ENCODE results near the gene APCDD1. TPM values are rescaled to one million over a fixed set of nuclear protein-coding genes. Genes with fewer than 3 reads are reported as not detected.

The APCDD1 gene
- total RNA-seq, 2 experiments from 2014 or later, result not detected

DNA sequence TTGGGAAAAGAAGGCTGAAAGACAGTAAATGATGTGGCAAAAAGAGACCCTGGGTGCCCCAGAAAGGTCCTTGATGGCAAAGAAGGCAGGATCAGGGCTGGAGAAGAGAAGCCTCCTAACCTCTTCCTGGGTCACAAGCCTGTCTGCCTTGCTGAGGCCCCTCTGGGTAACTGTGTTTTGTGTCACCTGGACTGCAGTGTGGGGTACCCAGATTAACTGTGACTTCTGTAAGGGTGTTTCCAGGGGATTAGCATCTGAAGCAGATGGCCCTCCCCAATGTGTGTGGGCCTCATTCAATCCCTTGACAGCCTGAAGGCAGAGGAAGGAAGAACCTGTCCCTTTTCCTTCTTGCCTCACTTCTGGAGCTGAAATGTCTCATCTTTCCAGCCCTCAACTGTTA is 35.6 kb upstream of the APCDD1 start:
- Mint-ChIP-seq H3K27ac (no peak overlapping the region), H3K27me3 (ENCODE audit: low read depth) (peaks cover 8% of the 10 kb centered on the region), H3K4me3 (no peak overlapping the region), H3K4me1 (ENCODE audit: low read depth) (no peaks in the 10 kb centered on the region), H3K9me3 (peaks cover 5% of the 10 kb centered on the region), H3K36me3 (ENCODE audit: low read depth) (no peaks in the 10 kb centered on the region)
- CTCF ChIA-PET, result interaction anchor here (0.6 to 0.9 kb wide), 3 partner anchors 16 to 630 kb away, joined by 3 to 4 read pairs (median 3); no protein-coding TSS in a partner anchor
- intact Hi-C loops (cut with micrococcal nuclease), result no loop called here
- no peak for DNase-seq

DNA sequence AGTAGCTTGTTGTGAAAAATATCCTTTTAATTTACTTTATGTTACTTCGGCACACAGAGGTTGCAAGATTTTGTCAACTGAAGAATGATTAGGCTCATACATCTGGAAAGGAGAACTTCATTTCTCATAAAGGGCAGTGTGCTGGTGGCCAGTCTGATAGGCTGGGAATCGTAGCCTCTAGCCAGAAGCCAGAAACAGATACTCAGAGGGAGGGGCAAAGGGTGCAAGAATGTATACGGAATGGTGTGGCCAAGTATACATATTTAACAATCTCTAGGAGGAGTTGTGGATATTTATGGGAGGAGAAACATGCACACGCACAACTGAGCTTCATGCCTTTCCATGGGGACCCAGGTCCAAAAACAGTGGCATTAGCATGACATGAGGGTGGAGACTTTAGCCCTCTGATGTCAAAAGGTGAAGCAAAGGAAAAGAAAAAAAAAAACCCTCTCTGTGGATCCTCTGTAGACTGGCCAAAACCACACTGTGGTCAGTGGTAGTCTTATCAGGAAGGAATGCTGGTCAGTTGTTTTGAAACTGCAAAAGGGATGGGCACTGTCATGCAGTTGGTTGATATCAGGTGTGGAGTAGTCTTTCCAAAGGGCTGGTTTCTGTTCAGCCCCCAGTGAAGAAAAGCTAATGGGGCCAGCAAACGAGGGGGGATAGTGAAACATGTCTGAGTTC is 34.9 kb upstream of the APCDD1 start:
- no peak overlapping the region for H3K27ac Mint-ChIP-seq
- H3K36me3 Mint-ChIP-seq (ENCODE audit: low read depth), result no peaks in the 10 kb centered on the region
- DNase-seq, result no peak
- CTCF ChIA-PET, result no interaction called here
- intact Hi-C loops (cut with micrococcal nuclease), result no loop called here
- H3K9me3 Mint-ChIP-seq, result peaks cover 5% of the 10 kb centered on the region
- H3K4me3 Mint-ChIP-seq, result no peak overlapping the region
- peaks cover 14% of the 10 kb centered on the region for H3K27me3 Mint-ChIP-seq (ENCODE audit: low read depth)
- no peaks in the 10 kb centered on the region for H3K4me1 Mint-ChIP-seq (ENCODE audit: low read depth)

DNA sequence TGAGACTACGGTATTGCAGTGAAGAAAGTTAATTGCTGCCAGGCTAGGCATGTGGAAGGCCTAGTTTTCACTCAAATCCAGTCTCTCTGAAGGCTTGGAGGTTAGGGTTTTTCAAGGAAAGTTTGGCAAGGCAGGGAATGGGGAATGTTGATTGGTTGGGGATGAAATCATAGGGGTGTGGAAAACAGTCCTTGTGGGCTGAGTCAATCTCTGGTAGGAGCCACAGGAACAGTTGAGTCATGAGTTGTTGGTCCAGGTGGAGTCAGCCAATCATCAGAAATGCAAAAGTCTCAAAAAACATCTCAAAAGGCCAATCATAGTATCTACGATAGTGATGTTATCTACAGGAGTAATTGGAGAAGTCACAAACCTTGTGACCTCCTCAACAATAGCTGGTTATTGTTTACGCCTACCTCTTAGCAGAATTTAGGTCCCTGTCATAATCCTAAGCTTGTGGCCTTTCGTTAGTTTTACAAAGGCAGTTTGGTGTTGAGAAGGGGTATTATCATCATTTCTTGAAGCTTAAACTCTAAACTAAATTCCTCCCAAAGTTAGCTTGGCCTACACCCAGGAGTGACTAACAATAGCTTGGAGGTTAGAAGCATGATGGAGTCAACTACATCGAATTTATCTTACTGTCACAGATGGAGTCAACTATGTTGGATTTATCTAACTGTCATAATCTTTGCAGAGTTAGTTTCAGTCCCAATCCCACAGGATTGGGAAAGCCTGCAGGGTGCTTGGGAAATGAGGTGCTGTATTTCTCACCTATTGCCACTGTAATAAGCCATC is 33.7 kb upstream of the APCDD1 start:
- Mint-ChIP-seq H3K9me3 (peaks cover 5% of the 10 kb centered on the region), H3K36me3 (ENCODE audit: low read depth) (no peaks in the 10 kb centered on the region), H3K27me3 (ENCODE audit: low read depth) (peaks cover 15% of the 10 kb centered on the region), H3K27ac (no peak overlapping the region), H3K4me1 (ENCODE audit: low read depth) (no peaks in the 10 kb centered on the region), H3K4me3 (no peak overlapping the region)
- CTCF ChIA-PET, result interaction anchor here (1.0 kb wide), 1 partner anchor 282 kb away, joined by 4 read pairs; no protein-coding TSS in a partner anchor
- no peak for DNase-seq
- intact Hi-C loops (cut with micrococcal nuclease), result no loop called here

DNA sequence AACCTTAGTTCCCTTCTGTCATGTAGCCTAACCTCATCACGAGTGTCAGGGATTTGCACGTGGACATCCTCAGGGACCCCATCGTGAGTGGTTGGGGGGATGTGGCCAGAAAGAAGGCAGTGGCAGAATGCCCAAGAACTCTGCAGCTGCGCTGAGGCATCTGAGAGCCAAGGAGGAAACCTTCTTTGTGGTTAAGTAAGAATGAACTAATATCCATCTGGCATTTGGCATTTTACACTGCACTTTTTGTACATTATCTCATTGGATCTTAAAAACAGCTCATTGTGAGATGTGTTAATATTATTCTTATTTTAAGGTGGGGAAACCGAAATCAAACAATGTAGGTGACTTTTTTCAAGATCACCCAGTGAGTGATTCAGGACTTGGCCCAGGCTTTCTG is 32.6 kb upstream of the APCDD1 start:
- intact Hi-C loops (cut with micrococcal nuclease), result no loop called here
- CTCF ChIA-PET, result no interaction called here

DNA sequence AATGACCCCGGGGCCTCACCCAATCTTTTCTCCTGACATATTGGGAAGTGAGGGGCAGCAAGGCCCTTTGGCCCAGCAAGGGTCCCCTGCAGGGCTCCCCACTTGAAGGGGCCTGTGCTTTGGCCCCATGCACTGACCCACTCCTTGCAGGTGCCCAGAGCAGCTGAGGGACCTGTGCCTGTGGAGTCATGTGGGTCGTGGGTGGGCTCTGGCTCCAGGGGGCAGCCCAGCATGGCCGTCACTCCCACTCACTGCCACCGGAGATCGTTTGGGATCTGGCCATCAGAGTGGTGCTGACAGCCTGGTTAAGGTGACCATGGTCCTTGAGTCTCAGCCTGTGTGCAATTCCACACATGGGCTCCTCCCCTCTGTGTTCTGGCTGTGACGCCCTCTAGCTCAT is 31.7 kb upstream of the APCDD1 start:
- no peaks in the 10 kb centered on the region for H3K36me3 Mint-ChIP-seq (ENCODE audit: low read depth)
- CTCF ChIA-PET, result no interaction called here

More for the DNA sequence above, 32.6 kb upstream of the APCDD1 start:
- H3K4me1 Mint-ChIP-seq (ENCODE audit: low read depth), result no peaks in the 10 kb centered on the region
- no peak for DNase-seq
- H3K9me3 Mint-ChIP-seq, result peaks cover 5% of the 10 kb centered on the region
- no peak overlapping the region for H3K27ac Mint-ChIP-seq
- peaks cover 15% of the 10 kb centered on the region for H3K27me3 Mint-ChIP-seq (ENCODE audit: low read depth)
- no peaks in the 10 kb centered on the region for H3K36me3 Mint-ChIP-seq (ENCODE audit: low read depth)
- no peak overlapping the region for H3K4me3 Mint-ChIP-seq

DNA sequence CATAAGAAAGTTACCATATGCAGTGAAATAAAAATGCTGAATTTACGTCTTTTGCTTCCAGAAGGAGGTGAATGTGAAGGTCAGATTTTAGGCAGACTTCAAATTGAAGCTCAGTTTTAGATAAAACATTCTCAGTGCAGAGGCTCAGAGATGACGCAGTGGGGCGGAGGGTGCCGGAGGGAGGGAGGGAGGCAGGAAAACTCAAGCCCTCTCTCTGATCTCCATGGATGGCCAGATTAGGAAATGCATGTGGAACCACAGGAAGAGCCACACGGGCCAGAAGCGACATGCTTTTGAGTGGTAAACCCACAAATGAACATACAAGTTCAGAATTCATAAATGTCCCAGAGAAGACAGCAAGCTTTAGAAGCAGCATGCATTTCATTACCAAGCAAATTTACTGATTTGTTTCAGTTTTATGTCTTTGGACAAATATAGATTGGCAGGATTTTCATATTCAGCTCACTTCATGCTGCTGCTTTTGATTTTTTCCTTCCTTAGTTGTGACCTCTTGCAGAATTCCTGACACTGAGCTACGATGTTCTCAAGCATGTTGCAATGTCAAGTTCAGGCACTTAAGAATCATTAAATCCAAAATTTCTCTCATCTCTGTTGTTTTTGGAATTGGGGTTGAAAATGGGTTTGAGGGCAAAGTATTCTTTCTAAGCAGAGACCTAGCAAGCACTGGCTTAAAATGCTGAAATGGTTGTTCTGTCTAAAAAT is 29.7 kb upstream of the APCDD1 start:
- CTCF ChIA-PET, result interaction anchor here (0.7 kb wide), 1 partner anchor 16 kb away, joined by 3 read pairs; no protein-coding TSS in a partner anchor
- H3K4me3 Mint-ChIP-seq, result no peak overlapping the region
- peaks cover 15% of the 10 kb centered on the region for H3K27me3 Mint-ChIP-seq (ENCODE audit: low read depth)
- peaks cover 5% of the 10 kb centered on the region for H3K9me3 Mint-ChIP-seq
- H3K36me3 Mint-ChIP-seq (ENCODE audit: low read depth), result no peaks in the 10 kb centered on the region
- DNase-seq, result no peak
- H3K27ac Mint-ChIP-seq, result no peak overlapping the region
- no peaks in the 10 kb centered on the region for H3K4me1 Mint-ChIP-seq (ENCODE audit: low read depth)
- intact Hi-C loops (cut with micrococcal nuclease), result no loop called here

More for the DNA sequence above, 31.7 kb upstream of the APCDD1 start:
- no peak for DNase-seq
- peaks cover 15% of the 10 kb centered on the region for H3K27me3 Mint-ChIP-seq (ENCODE audit: low read depth)
- H3K4me1 Mint-ChIP-seq (ENCODE audit: low read depth), result no peaks in the 10 kb centered on the region
- H3K4me3 Mint-ChIP-seq, result no peak overlapping the region
- H3K9me3 Mint-ChIP-seq, result peaks cover 5% of the 10 kb centered on the region
- no peak overlapping the region for H3K27ac Mint-ChIP-seq
- intact Hi-C loops (cut with micrococcal nuclease), result no loop called here

DNA sequence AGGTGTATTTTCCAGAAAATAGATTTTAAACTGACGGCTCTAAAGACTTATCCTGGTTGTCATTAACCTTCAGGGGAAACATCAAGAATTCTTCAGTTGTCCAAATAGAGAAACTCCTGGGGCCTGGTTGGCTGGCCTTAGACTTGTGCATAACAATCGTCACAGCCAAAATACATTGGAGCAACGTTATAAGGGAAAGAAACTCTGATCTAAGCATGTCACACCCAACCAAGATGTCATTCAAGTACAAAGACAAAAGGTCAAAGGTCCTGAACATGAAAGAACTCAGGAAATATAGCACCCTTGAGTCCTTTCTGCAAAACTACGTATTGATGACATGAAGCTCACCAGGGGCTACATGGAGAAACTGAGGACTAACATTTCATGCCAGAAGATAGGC is 23.8 kb upstream of the APCDD1 start:
- Mint-ChIP-seq H3K4me1 (ENCODE audit: low read depth) (no peaks in the 10 kb centered on the region), H3K36me3 (ENCODE audit: low read depth) (no peaks in the 10 kb centered on the region), H3K9me3 (no peaks in the 10 kb centered on the region), H3K27me3 (ENCODE audit: low read depth) (no peaks in the 10 kb centered on the region), H3K4me3 (no peak overlapping the region), H3K27ac (no peak overlapping the region)
- intact Hi-C loops (cut with micrococcal nuclease), result no loop called here
- no peak for DNase-seq
- CTCF ChIA-PET, result no interaction called here

DNA sequence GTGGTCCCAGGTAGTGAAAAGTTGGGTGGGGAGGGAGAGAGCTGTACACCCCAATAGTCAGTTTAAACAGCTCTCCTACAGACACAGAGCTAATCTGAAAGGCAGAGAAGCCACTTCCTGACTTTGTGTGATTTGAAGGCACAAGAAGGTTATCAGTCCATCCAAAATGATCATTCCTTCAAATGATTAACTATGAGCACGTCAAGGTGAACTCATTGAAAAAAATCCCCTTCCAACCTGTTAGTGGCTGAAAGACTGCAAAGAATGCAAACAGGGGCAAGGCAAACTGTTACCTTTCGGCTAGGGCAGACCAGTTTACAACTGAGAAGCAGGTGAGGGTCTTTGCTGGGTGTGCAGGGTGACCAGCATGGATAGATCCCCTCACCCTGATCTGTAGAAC is 22.8 kb upstream of the APCDD1 start:
- CTCF ChIA-PET, result no interaction called here
- intact Hi-C loops (cut with micrococcal nuclease), result no loop called here
- Mint-ChIP-seq H3K27ac (no peak overlapping the region), H3K4me1 (ENCODE audit: low read depth) (no peaks in the 10 kb centered on the region), H3K27me3 (ENCODE audit: low read depth) (no peaks in the 10 kb centered on the region), H3K9me3 (no peaks in the 10 kb centered on the region), H3K36me3 (ENCODE audit: low read depth) (no peaks in the 10 kb centered on the region), H3K4me3 (no peak overlapping the region)
- DNase-seq, result no peak

DNA sequence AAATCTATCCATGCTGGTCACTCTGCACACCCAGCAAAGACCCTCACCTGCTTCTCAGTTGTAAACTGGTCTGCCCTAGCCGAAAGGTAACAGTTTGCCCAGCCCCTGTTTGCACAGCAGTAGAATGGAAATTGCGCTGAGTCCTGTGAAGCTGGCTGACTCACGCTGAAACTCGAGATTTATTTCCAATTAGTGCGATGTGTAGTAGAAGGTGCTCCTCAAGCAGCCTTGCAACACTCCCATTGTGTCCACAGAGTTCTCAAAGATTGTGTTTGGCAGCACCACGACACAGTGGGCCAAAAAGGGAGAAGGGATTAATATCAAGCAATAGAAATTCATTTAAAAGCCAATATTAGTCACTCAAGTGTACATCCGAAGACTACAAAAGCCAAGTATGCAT is 21.7 kb upstream of the APCDD1 start:
- no peak for DNase-seq
- H3K4me1 Mint-ChIP-seq (ENCODE audit: low read depth), result no peaks in the 10 kb centered on the region
- H3K36me3 Mint-ChIP-seq (ENCODE audit: low read depth), result no peaks in the 10 kb centered on the region
- H3K27ac Mint-ChIP-seq, result no peak overlapping the region
- no peak overlapping the region for H3K4me3 Mint-ChIP-seq
- CTCF ChIA-PET, result no interaction called here
- H3K27me3 Mint-ChIP-seq (ENCODE audit: low read depth), result no peaks in the 10 kb centered on the region
- intact Hi-C loops (cut with micrococcal nuclease), result no loop called here
- H3K9me3 Mint-ChIP-seq, result no peaks in the 10 kb centered on the region

DNA sequence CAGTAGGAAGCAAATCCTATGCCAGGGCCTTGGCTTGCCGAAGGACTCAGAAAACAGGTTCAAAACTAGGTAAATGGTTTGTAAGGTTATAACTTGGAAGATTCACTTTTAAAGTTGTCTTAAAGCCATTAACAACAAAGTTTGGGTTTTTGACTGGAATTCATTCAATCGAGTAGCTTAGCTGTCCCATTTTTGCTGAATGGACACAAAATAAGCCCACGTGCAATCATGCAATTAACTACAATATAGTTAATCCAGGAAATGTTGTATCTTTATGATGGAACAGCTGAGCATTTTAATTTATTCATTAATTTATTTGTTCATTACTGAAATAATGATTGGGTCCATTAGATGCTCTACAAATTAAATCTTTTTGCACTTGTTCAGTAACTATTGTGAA is 18.3 kb upstream of the APCDD1 start:
- DNase-seq, result no peak
- CTCF ChIA-PET, result no interaction called here
- Mint-ChIP-seq H3K27me3 (ENCODE audit: low read depth) (no peaks in the 10 kb centered on the region), H3K36me3 (ENCODE audit: low read depth) (no peaks in the 10 kb centered on the region), H3K4me1 (ENCODE audit: low read depth) (no peaks in the 10 kb centered on the region), H3K9me3 (no peaks in the 10 kb centered on the region), H3K4me3 (no peak overlapping the region), H3K27ac (no peak overlapping the region)
- intact Hi-C loops (cut with micrococcal nuclease), result no loop called here

DNA sequence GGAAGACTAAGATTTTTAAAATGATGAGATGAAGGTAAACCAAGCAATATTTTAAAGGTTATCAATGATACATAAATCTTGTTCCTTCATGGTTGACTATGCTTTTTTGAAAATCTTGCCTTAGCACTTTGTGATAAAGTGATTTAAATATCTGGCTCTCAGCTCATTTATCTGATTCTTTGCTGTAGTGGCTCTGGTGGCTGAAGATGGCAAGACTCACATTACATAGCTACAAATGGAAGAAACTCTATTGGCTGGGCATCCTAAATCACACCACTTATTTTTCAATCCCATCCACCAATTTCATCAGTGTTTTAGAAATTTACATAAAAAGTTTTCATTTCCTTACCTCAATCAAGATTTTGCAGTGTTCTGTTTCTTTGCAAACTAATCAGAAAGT is 16.6 kb upstream of the APCDD1 start:
- no peaks in the 10 kb centered on the region for H3K27me3 Mint-ChIP-seq (ENCODE audit: low read depth)
- intact Hi-C loops (cut with micrococcal nuclease), result no loop called here
- no peak for DNase-seq
- H3K36me3 Mint-ChIP-seq (ENCODE audit: low read depth), result no peaks in the 10 kb centered on the region
- H3K27ac Mint-ChIP-seq, result no peak overlapping the region
- no peaks in the 10 kb centered on the region for H3K4me1 Mint-ChIP-seq (ENCODE audit: low read depth)
- no peaks in the 10 kb centered on the region for H3K9me3 Mint-ChIP-seq
- CTCF ChIA-PET, result interaction anchor here (0.7 to 1.3 kb wide), 5 partner anchors 54 to 466 kb away, joined by 3 read pairs; no protein-coding TSS in a partner anchor
- no peak overlapping the region for H3K4me3 Mint-ChIP-seq

DNA sequence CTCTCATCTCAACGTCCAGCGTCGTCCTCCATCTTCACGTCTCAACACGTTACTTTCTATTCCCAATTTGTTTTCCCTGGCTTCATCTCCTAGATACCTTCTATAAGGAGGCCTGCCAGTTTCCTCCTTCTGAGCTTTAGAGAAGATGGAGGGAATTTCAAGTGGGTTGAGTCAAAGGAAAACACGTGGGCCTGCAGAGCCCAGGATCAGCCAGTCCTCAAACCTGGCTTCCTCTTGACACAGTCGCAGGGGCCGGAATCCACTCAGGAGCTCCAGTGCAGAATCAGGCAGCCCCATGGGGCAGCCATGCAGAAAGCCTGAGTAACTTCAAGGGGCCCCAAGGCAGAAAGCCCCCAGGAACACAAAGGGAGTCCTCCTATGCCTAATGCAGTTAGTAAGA is 14.5 kb upstream of the APCDD1 start:
- intact Hi-C loops (cut with micrococcal nuclease), result no loop called here
- H3K4me1 Mint-ChIP-seq (ENCODE audit: low read depth), result no peaks in the 10 kb centered on the region
- no peaks in the 10 kb centered on the region for H3K27me3 Mint-ChIP-seq (ENCODE audit: low read depth)
- CTCF ChIA-PET, result no interaction called here
- H3K9me3 Mint-ChIP-seq, result no peaks in the 10 kb centered on the region
- DNase-seq, result no peak
- no peak overlapping the region for H3K27ac Mint-ChIP-seq
- H3K36me3 Mint-ChIP-seq (ENCODE audit: low read depth), result no peaks in the 10 kb centered on the region
- no peak overlapping the region for H3K4me3 Mint-ChIP-seq
